ENCODE data around the gene KRTAP9-8.
A peak's percentile ranks its signal among the peaks of the same experiment; 100 is the strongest.
"Not testable (repeated sequence)": the region's sequence is repeated elsewhere in the genome, so short reads cannot be mapped to it uniquely, and the experiment has no call there.

Gene KRTAP9-8, protein sequence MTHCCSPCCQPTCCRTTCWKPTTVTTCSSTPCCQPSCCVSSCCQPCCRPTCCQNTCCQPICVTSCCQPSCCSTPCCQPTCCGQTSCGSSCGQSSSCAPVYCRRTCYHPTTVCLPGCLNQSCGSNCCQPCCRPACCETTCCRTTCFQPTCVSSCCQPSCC

DNA sequence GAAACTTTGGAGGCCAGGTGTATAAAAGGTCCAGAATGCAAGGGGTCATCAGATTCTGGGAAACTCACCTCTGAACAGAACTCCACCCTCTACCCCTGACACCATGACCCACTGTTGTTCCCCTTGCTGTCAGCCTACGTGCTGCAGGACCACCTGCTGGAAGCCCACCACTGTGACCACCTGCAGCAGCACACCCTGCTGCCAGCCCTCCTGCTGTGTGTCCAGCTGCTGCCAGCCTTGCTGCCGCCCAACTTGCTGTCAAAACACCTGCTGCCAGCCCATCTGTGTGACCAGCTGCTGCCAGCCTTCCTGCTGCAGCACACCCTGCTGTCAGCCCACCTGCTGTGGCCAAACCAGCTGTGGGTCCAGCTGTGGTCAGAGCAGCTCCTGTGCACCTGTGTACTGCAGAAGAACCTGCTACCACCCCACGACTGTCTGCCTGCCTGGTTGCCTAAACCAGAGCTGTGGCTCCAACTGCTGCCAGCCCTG is at the start of gene KRTAP9-8:
TSS of gene KRTAP9-8 (plus strand) at position 51 of the 489 bp plus-strand sequence. CDS start at position 104, 53 bp downstream.
- not testable (repeated sequence) for DNase-seq (ENCODE audit: low read depth)

GRCh38 chr17:41189837-41190318 is 47.9 kb upstream of the KRTAP9-8 start, which contains the start of gene KRTAP9-1:
Gene KRTAP9-1, plus strand, starts transcription at chr17:41189887. Its CDS starts 0 bp downstream, at chr17:41189887.
- not testable (repeated sequence) for DNase-seq (ENCODE audit: low read depth)

GRCh38 chr17:41190328-41190727 is 47.5 kb upstream of the KRTAP9-8 start:
- DNase-seq (ENCODE audit: low read depth), result no peak

- no peak for DNase-seq (ENCODE audit: low read depth)
Measured at GRCh38 chr17:41196068-41196467, 41.7 kb upstream of the KRTAP9-8 start.

GRCh38 chr17:41199421-41200078 is 38.2 kb upstream of the KRTAP9-8 start:
- DNase-seq (ENCODE audit: low read depth), result no peak

DNA sequence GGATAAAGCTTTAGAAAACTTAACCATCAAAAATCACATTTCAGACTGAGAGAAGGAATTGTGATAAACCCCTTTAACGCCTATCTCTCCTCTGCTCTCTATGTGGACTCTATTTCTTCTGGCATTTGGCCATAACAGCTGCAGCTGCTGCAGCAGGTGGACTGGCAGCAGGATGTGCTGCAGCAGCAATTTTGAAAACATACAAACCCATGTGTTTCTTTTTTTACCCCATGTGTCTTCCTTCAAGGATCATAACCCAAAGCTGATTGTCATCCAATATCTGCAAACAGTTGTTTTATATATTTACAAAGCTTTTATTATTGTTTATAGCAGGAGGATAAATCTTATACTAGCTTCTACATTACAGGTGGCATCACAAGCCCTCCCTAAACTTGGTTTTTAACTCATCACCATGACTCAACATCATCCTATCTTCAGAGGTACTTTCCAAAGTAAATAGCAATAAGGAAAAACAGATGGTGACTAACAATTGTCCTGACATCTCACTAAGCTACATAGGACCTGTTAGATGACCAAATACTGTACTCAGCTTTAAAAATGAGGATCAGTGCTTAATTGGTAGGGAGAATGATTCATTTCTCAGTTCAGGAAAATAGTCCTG is 25.8 kb upstream of the KRTAP9-8 start:
- peak; percentile 69 for DNase-seq (ENCODE audit: low read depth)

DNA sequence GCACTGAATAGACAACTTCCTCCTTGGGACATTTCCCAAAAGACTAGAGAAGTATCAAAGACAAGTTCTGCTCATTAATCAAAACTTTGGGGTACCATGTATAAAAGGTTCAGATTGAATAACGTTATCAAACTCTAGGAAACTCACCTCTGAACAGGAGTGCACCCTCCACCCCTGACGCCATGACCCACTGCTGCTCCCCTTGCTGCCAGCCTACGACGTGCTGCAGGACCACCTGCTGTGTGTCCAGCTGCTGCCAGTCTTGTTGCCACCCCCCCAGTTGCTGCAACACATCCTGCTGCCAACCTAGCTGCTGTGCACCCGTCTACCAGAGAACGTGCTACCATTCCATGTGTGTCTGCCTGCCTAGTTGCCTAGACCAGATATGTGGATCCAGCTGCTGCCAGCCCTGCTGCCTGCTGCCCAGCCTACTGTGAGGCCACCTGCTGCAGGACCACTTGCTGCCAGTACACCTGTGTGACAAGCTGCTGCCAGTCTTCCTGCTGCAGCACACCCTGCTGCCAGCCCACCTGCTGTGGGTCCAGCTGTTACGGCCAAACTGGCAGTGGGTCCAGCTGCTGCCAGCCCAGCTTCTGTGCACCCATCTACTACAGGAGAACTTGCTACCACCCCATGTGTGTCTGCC is 25.2 kb upstream of the KRTAP9-8 start:
- DNase-seq (ENCODE audit: low read depth), result no peak

GRCh38 chr17:41215681-41216080 is 22.1 kb upstream of the KRTAP9-8 start:
- DNase-seq (ENCODE audit: low read depth), result no peak

DNA sequence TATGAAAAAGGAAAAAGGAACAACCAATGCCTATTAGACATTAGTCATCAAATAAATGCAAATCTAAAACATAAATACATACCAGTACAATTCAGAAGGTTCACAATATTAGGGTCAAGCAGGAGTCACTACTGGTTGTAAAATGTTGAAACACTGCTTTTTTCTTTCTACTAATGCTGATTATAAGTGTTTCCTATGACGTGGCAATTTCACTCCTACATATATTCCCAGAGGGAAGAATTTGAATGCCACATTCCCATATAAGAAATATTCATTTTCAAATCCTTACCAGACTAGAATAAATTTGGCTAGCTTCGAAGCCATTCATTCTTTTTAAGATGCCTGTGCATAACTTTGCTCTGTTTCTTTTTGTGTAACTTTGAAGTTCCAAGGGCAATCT is 14.0 kb upstream of the KRTAP9-8 start:
- peak; percentile 53 for DNase-seq (ENCODE audit: low read depth)

DNA sequence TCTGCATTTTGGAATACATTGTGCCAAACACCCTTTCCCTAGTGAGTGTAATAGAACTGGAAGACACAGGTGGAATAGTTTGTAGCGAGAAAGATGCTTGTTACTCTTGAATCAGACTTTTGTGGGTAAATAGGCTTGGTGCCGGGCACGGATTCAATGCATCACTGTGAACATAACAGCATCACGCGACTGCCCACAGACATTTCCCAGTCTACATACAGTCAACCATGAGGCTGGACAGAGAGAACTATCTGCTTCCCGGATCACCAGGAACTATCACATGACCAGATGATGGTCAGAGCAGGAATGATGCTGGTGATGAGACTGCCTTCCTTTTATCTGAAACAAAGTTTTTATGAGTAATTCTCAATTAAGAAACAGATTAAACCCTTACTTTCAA is 11.7 kb upstream of the KRTAP9-8 start:
- DNase-seq (ENCODE audit: low read depth), result no peak

DNA sequence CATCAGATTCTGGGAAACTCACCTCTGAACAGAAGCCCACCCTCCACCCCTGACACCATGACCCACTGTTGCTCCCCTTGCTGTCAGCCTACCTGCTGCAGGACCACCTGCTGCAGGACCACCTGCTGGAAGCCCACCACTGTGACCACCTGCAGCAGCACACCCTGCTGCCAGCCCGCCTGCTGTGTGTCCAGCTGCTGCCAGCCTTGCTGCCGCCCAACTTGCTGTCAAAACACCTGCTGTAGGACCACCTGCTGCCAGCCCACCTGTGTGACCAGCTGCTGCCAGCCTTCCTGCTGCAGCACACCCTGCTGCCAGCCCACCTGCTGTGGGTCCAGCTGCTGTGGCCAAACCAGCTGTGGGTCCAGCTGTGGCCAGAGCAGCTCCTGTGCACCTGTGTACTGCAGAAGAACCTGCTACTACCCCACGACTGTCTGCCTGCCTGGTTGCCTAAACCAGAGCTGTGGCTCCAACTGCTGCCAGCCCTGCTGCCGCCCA is 11.2 kb upstream of the KRTAP9-8 start, which contains the start of gene KRTAP9-2:
TSS of gene KRTAP9-2 (plus strand) at position 51 of the 498 bp plus-strand sequence. CDS start at position 58, 7 bp downstream.
- DNase-seq (ENCODE audit: low read depth), result not testable (repeated sequence)

DNA sequence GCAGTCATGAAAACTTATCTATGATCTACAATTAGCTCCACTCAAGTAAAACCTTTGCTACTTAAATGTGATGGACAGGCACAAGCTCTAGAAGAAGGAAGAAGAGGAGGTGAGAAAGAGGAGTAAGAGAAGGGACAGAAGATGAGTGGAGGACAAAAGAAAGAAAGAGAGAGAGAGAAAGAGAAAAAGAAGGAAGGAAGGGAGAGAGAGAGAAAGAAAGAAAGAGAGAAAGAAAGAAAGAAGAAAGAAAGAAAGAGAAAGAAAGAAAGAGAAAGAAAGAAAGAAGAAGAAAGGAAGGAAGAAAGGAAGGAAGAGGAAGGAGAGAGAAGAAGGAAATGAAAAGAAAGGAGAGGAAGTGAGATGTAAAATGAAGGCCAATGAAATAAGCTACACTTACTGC is 7.7 kb upstream of the KRTAP9-8 start:
- no peak for DNase-seq (ENCODE audit: low read depth)

DNA sequence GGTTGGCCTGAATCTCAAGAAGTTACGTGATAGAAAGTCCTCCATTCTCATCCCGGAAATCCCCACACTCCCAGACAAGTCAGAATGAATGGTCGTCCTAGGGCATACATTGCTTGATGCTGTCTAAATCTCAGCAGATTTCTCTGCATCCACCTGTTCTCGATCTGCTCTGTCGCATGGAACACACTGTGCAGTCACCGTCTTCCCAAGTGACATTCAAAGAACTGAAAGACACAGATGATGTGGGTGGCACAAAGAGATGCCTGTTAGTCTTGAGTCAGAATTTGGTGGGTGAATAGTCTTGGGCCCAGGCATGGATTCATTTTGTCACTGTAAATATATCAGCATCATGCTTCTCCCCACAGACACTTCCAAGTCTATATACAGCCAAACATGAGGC is 6.1 kb upstream of the KRTAP9-8 start:
- DNase-seq (ENCODE audit: low read depth), result no peak

DNA sequence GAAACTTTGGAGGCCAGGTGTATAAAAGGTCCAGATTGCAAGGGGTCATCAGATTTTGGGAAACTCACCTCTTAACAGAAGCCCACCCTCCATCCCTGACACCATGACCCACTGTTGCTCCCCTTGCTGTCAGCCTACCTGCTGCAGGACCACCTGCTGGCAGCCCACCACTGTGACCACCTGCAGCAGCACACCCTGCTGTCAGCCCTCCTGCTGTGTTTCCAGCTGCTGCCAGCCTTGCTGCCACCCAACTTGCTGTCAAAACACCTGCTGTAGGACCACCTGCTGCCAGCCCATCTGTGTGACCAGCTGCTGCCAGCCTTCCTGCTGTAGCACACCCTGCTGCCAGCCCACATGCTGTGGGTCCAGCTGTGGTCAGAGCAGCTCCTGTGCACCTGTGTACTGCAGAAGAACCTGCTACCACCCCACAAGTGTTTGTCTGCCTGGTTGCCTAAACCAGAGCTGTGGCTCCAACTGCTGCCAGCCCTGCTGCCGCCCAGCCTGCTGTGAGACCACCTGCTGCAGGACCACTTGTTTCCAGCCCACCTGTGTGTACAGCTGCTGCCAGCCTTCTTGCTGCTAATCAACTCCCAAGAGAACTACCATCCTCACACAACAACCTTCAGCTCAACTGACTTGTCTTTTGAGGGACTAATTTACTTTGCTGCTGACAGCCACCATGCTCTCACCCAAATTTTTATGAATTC is 5.2 kb upstream of the KRTAP9-8 start, which contains the start of gene KRTAP9-3:
TSS of gene KRTAP9-3 (plus strand) at position 51 of the 707 bp plus-strand sequence. CDS start at position 104, 53 bp downstream.
- DNase-seq (ENCODE audit: low read depth), result not testable (repeated sequence)

DNA sequence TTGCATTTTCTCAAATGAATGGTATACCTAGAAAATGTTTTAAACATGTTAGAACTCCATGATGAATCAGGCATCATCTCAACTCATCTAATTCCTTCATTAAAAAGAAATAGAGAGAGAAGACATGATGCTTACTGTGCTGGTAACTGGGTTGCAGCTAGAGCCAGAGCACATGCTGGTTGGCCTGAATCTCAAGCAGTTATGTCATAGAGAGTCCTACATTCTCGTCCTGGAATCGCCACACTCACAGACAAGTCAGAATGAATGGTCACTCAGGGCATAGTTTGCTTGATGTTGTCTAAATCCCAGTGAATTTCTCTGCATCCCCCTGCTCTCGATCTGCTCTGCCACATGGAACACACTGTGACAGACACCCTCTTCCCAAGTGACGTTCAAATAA is 683 bp upstream of the KRTAP9-8 start:
- DNase-seq (ENCODE audit: low read depth), result not testable (repeated sequence)

DNA sequence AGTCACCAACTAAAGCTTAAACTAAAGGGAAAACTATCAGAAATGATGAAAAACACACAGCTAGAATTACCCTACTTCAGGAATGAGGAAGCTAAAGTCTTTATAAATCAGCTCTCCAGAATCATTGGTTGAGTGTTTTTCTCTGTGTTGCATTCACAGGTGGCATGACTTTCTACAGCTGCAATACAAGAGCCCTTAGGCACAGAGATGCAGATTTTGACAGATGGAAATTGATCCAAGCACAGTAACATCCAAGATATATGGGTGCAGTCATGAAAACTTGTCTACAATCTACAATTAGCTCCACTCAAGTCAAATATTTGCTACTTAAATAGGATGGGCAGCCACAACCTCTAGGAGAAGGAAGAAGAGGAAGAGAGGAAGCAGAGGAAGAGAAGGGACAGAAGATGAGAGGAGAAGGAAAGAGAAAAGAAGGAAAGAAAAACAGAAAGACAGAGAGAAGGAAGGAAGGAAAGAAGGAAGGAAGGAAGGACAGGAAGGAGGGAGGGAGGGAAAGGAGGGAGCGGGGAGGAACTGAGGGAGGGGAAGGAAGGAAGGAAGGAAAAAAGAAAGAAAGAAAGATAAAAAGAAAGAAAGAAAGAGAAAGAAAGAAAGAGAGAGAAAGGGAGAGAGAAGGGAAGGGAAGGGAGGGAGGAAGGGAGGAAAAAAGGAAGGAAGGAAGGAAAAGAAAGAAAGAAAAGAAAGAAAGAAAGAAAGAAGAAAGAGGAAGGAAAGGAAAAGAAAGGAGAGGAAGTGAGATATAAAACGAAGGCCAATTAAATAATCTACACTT is 9.4 kb downstream of the KRTAP9-8 start:
- not testable (repeated sequence) for DNase-seq (ENCODE audit: low read depth)

DNA sequence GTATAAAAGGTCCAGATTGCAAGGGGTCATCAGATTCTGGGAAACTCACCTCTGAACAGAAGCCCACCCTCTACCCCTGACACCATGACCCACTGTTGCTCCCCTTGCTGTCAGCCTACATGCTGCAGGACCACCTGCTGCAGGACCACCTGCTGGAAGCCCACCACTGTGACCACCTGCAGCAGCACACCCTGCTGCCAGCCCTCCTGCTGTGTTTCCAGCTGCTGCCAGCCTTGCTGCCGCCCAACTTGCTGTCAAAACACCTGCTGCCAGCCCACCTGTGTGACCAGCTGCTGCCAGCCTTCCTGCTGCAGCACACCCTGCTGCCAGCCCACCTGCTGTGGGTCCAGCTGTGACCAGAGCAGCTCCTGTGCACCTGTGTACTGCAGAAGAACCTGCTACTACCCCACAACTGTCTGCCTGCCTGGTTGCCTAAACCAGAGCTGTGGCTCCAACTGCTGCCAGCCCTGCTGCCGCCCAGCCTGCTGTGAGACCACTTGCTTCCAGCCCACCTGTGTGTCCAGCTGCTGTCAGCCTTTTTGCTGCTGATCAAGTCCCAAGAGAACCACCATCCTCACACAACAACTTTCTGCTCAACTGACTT is 11.9 kb downstream of the KRTAP9-8 start, which contains the start of gene KRTAP9-4:
TSS of gene KRTAP9-4 (plus strand) at position 51 of the 604 bp plus-strand sequence. CDS start at position 85, 34 bp downstream.
- not testable (repeated sequence) for DNase-seq (ENCODE audit: low read depth)

DNA sequence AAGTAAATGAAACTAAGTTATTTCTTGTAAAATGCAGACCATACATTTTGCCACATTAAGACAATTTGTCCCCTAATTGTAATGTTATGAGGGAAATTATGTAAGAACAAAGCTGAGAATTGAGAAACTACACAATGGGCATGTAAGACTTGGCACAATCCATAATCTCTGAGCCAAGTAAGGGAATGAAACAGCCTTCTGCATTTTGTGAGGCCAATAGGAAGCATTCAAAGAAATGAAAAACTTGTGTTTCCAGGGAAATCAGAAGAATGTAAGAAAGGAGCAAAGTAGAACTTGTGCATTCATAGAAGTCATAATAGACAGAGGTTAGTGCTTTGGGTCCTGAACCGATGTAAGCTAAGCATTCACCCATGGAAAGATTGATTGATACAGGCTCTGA is 13.5 kb downstream of the KRTAP9-8 start:
- no peak for DNase-seq (ENCODE audit: low read depth)

- peak; percentile 56 for DNase-seq (ENCODE audit: low read depth)
Measured at GRCh38 chr17:41254861-41255260, 17.1 kb downstream of the KRTAP9-8 start.
